GM12872 (cell line): ENCODE measurements around the gene LRRC57.

ENCODE experiments used
- CTCF ChIP-seq: IDR thresholded peaks from 3 replicates; pipeline ENCODE4 v1.5.1; 2011; ENCODE audit warnings: low read depth, mild to moderate bottlenecking, low read length, moderate library complexity; ENCODE audit not compliant: insufficient read depth

Gene LRRC57

DNA sequence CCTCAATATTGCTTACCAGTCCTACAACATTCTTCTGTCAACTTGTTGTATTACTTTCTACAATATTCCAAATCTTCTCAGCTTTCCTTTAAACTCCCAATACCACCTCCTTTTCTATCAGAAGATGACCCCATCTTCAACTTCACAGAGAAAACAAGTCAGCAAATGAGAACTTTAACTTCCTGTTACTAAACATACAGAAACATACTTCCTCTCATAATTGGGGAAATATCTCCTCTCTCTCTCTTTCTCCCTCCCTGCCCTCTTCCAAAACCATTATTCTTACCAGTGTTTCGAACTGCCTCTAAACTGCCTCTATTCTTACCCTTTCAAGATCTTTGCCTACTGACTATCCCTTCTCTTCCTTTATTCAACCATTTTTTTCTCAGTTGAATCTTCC lies 54.9 kb downstream of the LRRC57 start:
- no peak for TF ChIP-seq CTCF

- TF ChIP-seq CTCF, result no peak
These were observed 56.9 kb downstream of the LRRC57 start for GRCh38 chr15:42491539-42492225.

- TF ChIP-seq CTCF, result 0 out of 3 replicates have a peak, but pooled peaks have one; percentile 22
These were observed 57.7 kb downstream of the LRRC57 start, which contains the start of gene ZNF106 for GRCh38 chr15:42490671-42491538. ZNF106 (minus strand) TSS chr15:42491141; CDS start chr15:42472289, 18,852 bp downstream.

GRCh38 chr15:42490291-42490670 lies 58.3 kb downstream of the LRRC57 start:
- TF ChIP-seq CTCF, result no peak
